ENCODE results near the gene IGFBP5. TPM values are rescaled to one million over a fixed set of nuclear protein-coding genes. Genes with fewer than 3 reads are reported as not detected.
A peak's percentile ranks its signal among the peaks of the same experiment; 100 is the strongest.

Gene IGFBP5
- total and polyA plus RNA-seq, 2 of the 8 experiments (the other 6 are each of a cell fraction or from before 2014, with no cell fraction given) = 2.2 to 2.5 TPM

GRCh38 chr2:216693414-216694080 lies 1.8 kb downstream of the IGFBP5 start:
- no peak overlapping the region for H3K14ac ChIP-seq (ENCODE audit: insufficient read length)
- H4K8ac ChIP-seq (ENCODE audit: extremely low read depth, insufficient read depth, low read length) = no peak overlapping the region
- DNase-seq (ENCODE audit: low read depth in 1 of 2, low spot score in 2 of 2) (no peak), FAIRE-seq (no peak)
- no peak overlapping the region for H3K4ac ChIP-seq (replicated peaks; ENCODE audit: insufficient read length, low read depth, low read length)
- H2BK12ac ChIP-seq (ENCODE audit: low read depth, low read length) = no peak overlapping the region
- H2AFZ ChIP-seq (ENCODE audit: low read length) = no peak overlapping the region
- H3K27ac ChIP-seq (ENCODE audit: low read depth, low read length) = no peak overlapping the region
- H3K4me3 ChIP-seq (ENCODE audit: extremely low read depth in 1 of 4, insufficient read depth in 2 of 4, low read depth in 3 of 4, low read length in 4 of 4) = peak overlapping the region; percentile 52 to 71 (median 69)
- H4K91ac ChIP-seq (replicated peaks; ENCODE audit: insufficient read length, low read length) = no peak overlapping the region
- H3K23me2 ChIP-seq (ENCODE audit: low read depth, low read length) = peaks cover 28% of the 10 kb centered on the region
- peaks cover 0 to 25% (median 19%) of the 10 kb centered on the region in 4 experiments; a peak in 6 of 7 replicates for H3K27me3 ChIP-seq (replicated peaks in 1 of 4; ENCODE audit: control insufficient read depth in 3 of 4, extremely low read depth in 1 of 4, insufficient read depth in 3 of 4, low read length in 3 of 4)
- no peak overlapping the region for H2AK5ac ChIP-seq (ENCODE audit: low read depth, low read length)
- H4K20me1 ChIP-seq (replicated peaks in 1 of 2; ENCODE audit: control insufficient read depth in 1 of 2, insufficient read depth in 2 of 2, low read length in 2 of 2) = no peaks in the 10 kb centered on the region
- no peak overlapping the region for H2BK120ac ChIP-seq (replicated peaks; ENCODE audit: low read depth, low read length)
- no peak overlapping the region for H3K9ac ChIP-seq (replicated peaks in 1 of 4; ENCODE audit: extremely low read depth in 1 of 4, low read depth in 3 of 4, low read length in 3 of 4)
- H3K9me3 ChIP-seq (ENCODE audit: insufficient read depth in 2 of 2, low read depth in 1 of 2, low read length in 1 of 2) = no peaks in the 10 kb centered on the region
- no peak overlapping the region for H3K18ac ChIP-seq (ENCODE audit: extremely low read depth, low read length)
- H3K79me2 ChIP-seq (ENCODE audit: control insufficient read depth in 1 of 2, insufficient read depth in 2 of 2, low read length in 2 of 2) = no peaks in the 10 kb centered on the region
- no peaks in the 10 kb centered on the region for H3K36me3 ChIP-seq (ENCODE audit: control insufficient read depth in 2 of 4, insufficient read depth in 4 of 4, low read length in 3 of 4)
- WGBS, 2 experiments (ENCODE audit: extremely low coverage in 1 of 2, insufficient coverage in 1 of 2, insufficient read length in 1 of 2, insufficient replicate concordance in 2 of 2, low coverage in 1 of 2, low lambda C conversion rate in 2 of 2, missing lambda C conversion rate in 1 of 2) = 2% methylated on average over 10 of the region's 15 CpGs; no CpG with 5 or more reads in 1 of the 2 experiments
- POLR2A ChIA-PET (ENCODE audit: partially characterized antibody) = interaction anchor here (1.0 to 1.5 kb wide), 9 partner anchors 9 to 1025 kb away, joined by 3 to 7 read pairs (median 4); no protein-coding TSS in a partner anchor
- CTCF ChIA-PET (ENCODE audit: partially characterized antibody) = interaction anchor here (0.6 to 5.4 kb wide), 18 partner anchors 11 to 817 kb away, joined by 3 to 32 read pairs (median 3); no protein-coding TSS in a partner anchor
- no peak overlapping the region for H2BK15ac ChIP-seq (ENCODE audit: low read length)
- H4K5ac ChIP-seq (ENCODE audit: insufficient read length, low read depth, low read length) = no peak overlapping the region
- H2BK20ac ChIP-seq (ENCODE audit: low read length) = no peak overlapping the region
- no peak overlapping the region for H2BK5ac ChIP-seq (ENCODE audit: low read depth, low read length)
- no peak overlapping the region for H3K56ac ChIP-seq (replicated peaks; ENCODE audit: insufficient read length, low read depth, low read length)
- no peak overlapping the region for H3K23ac ChIP-seq (ENCODE audit: insufficient read length)
- H3K4me2 ChIP-seq (ENCODE audit: insufficient read depth in 1 of 2, low read depth in 2 of 2, low read length in 2 of 2) = peak overlapping the region; percentile 94 to 97
- H3K4me1 ChIP-seq (replicated peaks in 1 of 4; ENCODE audit: control insufficient read depth in 3 of 4, insufficient read depth in 4 of 4, low read length in 3 of 4) = peaks cover 12 to 27% (median 17%) of the 10 kb centered on the region in 4 experiments
- H3K79me1 ChIP-seq (ENCODE audit: low read depth, low read length) = no peaks in the 10 kb centered on the region
- no peak for TF ChIP-seq KDM4A (IDR thresholded peaks at IDR 0.05; ENCODE audit: low read depth, low read length, severe bottlenecking)
- TF ChIP-seq KDM1A (IDR thresholded peaks at IDR 0.05; ENCODE audit: borderline replicate concordance, low read length) = no peak
- TF ChIP-seq SRF (IDR thresholded peaks at IDR 0.05; ENCODE audit: low read depth, low read length) = no peak
- TF ChIP-seq ZNF274 (IDR thresholded peaks at IDR 0.05; ENCODE audit: borderline replicate concordance, extremely low read depth, low read length) = no peak

Measured in H1 (cell line).